K562 (cell line): ENCODE results near the gene ARHGAP26. TPM values are rescaled to one million over a fixed set of nuclear protein-coding genes. Genes with fewer than 3 reads are reported as not detected.

Experiments used
- BACH1 ChIP-seq: fragments of 200-800 bp; sonication (Bioruptor generic); IDR thresholded peaks from 2 replicates; pipeline ENCODE4 v1.6.1; 2016; ENCODE audit warnings: missing genetic modification characterization, missing compliant biosample characterization
- HCFC1 ChIP-seq: IDR thresholded peaks from 2 replicates; pipeline ENCODE4 v1.6.1; 2012; ENCODE audit warnings: low read depth, low read length, improper control_type of control experiment
- RCOR1 ChIP-seq, 2 experiments: IDR thresholded peaks; 2 replicates each; pipeline ENCODE4 v1.6.1; 2012; ENCODE audit warnings: low read depth in 2 of 2, low read length in 2 of 2, borderline replicate concordance in 1 of 2, improper control_type of control experiment in 1 of 2
- ZKSCAN3 ChIP-seq: fragments of 250-450 bp; sonication (Bioruptor Pico); IDR thresholded peaks from 2 replicates; pipeline ENCODE4 v1.4.0; 2020
- ZNF507 ChIP-seq: conservative IDR thresholded peaks from 2 replicates; pipeline ENCODE4 v1.6.1; 2017; ENCODE audit warnings: missing genetic modification characterization, missing compliant biosample characterization
- polyA plus RNA-seq, 8 experiments: library from polyadenylated mRNA; depleted of rRNA in 4 of 8; stranded (reverse) in 5 of 8; unstranded in 3 of 8; fragments of >200 nt; fragmentation: Nextera tagmentation in 2 of 8; fragmentation: Illumina TruSeq in 1 of 8; extraction: Ambion mirVana in 2 of 8; extraction: Trizol in 1 of 8; gene quantifications; 2 replicates each; pipeline versions ENCODE4 v1.2.1 to v1.2.3, GENCODE V29; 2011 to 2014; ENCODE audit warnings: inconsistent platforms in 1 of 8, missing spikeins in 1 of 8
- total RNA-seq, 7 experiments: library from RNA; depleted of rRNA in 6 of 7; stranded (reverse); fragments of >200 nt in 6 of 7; fragmentation: Illumina TruSeq in 2 of 7; extraction: Trizol in 2 of 7; gene quantifications; 2 replicates each; pipeline versions ENCODE4 v1.2.1 to v1.2.3, GENCODE V29; 2011 to 2021; ENCODE audit warnings: low replicate concordance in 1 of 7
- TF ChIP-seq, protein P1 (sequence below), 2 experiments: fragments of 450-650 bp in 1 of 2; sonication (generic) in 1 of 2; formaldehyde crosslinking in 1 of 2; IDR thresholded peaks; 2 replicates each; pipeline versions ENCODE4 v1.7.1 to v1.9.0; 2016 to 2022; ENCODE audit warnings: inconsistent platforms in 1 of 2, mild to moderate bottlenecking in 1 of 2, missing genetic modification reagents in 1 of 2

Gene ARHGAP26
- total and polyA plus RNA-seq, 9 of the 15 experiments (the other 6 are each of a cell fraction or from before 2014, with no cell fraction given): 0.13 to 1.1 (median 0.55) TPM

DNA sequence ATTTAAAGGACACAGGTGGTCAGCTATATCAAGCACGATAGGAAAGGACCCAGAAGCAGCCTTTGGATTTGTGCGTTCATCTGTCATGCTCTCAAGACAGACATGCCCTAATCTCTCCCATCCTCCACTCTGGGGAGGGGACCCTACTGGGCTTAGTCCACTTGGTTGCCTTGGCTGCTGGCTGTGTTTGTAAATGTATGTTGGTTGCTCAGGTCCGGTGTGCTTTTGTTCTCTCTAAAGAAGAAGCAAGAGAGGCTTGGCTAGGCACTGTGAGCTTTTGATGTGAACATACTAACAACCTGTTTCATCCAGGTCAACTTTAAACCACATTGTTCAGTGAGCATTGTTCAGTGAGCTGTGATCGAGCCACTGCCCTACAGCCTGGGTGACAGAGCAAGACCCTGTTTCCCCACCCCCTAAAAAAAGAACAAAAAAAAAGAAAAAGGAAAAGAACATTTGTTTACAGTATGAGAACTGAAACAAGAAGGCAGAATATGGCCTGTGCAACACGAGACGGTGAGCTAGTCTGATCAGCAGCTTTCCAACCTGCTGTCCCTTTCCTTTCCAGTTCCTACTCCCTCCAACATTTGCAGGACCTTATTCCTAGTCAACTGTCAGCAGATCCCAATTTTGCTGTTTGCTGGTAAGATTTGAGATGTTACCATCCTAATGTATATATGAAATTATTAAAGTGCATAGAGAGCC is 228.3 kb downstream of the ARHGAP26 start (continued):
- TF ChIP-seq, protein P1, sequence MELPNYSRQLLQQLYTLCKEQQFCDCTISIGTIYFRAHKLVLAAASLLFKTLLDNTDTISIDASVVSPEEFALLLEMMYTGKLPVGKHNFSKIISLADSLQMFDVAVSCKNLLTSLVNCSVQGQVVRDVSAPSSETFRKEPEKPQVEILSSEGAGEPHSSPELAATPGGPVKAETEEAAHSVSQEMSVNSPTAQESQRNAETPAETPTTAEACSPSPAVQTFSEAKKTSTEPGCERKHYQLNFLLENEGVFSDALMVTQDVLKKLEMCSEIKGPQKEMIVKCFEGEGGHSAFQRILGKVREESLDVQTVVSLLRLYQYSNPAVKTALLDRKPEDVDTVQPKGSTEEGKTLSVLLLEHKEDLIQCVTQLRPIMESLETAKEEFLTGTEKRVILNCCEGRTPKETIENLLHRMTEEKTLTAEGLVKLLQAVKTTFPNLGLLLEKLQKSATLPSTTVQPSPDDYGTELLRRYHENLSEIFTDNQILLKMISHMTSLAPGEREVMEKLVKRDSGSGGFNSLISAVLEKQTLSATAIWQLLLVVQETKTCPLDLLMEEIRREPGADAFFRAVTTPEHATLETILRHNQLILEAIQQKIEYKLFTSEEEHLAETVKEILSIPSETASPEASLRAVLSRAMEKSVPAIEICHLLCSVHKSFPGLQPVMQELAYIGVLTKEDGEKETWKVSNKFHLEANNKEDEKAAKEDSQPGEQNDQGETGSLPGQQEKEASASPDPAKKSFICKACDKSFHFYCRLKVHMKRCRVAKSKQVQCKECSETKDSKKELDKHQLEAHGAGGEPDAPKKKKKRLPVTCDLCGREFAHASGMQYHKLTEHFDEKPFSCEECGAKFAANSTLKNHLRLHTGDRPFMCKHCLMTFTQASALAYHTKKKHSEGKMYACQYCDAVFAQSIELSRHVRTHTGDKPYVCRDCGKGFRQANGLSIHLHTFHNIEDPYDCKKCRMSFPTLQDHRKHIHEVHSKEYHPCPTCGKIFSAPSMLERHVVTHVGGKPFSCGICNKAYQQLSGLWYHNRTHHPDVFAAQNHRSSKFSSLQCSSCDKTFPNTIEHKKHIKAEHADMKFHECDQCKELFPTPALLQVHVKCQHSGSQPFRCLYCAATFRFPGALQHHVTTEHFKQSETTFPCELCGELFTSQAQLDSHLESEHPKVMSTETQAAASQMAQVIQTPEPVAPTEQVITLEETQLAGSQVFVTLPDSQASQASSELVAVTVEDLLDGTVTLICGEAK (IDR thresholded peaks at IDR 0.05): no peak
- TF ChIP-seq, protein P1 (CRISPR knock-in tag; IDR thresholded peaks at IDR 0.05): no peak
- TF ChIP-seq ZKSCAN3 (CRISPR knock-in tag): no peak
- no peak for TF ChIP-seq RCOR1 (IDR thresholded peaks at IDR 0.05; ENCODE audit: borderline replicate concordance in 1 of 2, low read depth in 2 of 2, low read length in 2 of 2)
- no peak for TF ChIP-seq HCFC1
- TF ChIP-seq BACH1 (tag): no peak
- no peak for TF ChIP-seq ZNF507
- TF ChIP-seq, all 486 proteins: peak for 0
